GM23248 (cell line): ENCODE measurements around the gene SCN9A. TPM values are rescaled to one million over a fixed set of nuclear protein-coding genes. Genes with fewer than 3 reads are reported as not detected.

Experiments used
- DNase-seq: peaks from one replicate; pipeline ENCODE4 v3.0.0-alpha.2; 2015
- H2AFZ ChIP-seq: fragments of 200-600 bp; sonication (generic); 2 replicates; pipeline ENCODE4 v1.6.1; 2016; ENCODE audit warnings: antibody characterized with exemption
- H3F3A ChIP-seq: fragments of 200-600 bp; sonication (generic); 2 replicates; pipeline ENCODE4 v1.6.1; 2016; ENCODE audit warnings: mild to moderate bottlenecking, antibody characterized with exemption, mixed run types; ENCODE audit not compliant: insufficient read depth
- H3K27ac ChIP-seq: fragments of 200-600 bp; sonication (generic); 2 replicates; pipeline ENCODE4 v1.5.1; 2016; ENCODE audit warnings: mild to moderate bottlenecking
- H3K27me3 ChIP-seq: fragments of 200-600 bp; sonication (generic); replicated peaks from 2 replicates; pipeline ENCODE4 v1.6.1; 2016; ENCODE audit warnings: mild to moderate bottlenecking; ENCODE audit not compliant: insufficient read depth
- H3K36me3 ChIP-seq: fragments of 200-600 bp; sonication (generic); 2 replicates; pipeline ENCODE4 v1.6.1; 2016; ENCODE audit warnings: low read depth, mild to moderate bottlenecking
- H3K4me1 ChIP-seq: fragments of 200-600 bp; sonication (generic); 2 replicates; pipeline ENCODE4 v1.6.1; 2016; ENCODE audit warnings: mild to moderate bottlenecking; ENCODE audit not compliant: insufficient read depth
- H3K4me2 ChIP-seq: fragments of 200-600 bp; sonication (generic); one replicate; pipeline ENCODE4 v1.6.1; 2016; ENCODE audit warnings: mild to moderate bottlenecking; ENCODE audit not compliant: unreplicated experiment
- H3K4me3 ChIP-seq: fragments of 200-600 bp; sonication (generic); 2 replicates; pipeline ENCODE4 v1.5.1; 2016; ENCODE audit warnings: mild to moderate bottlenecking
- H3K79me2 ChIP-seq: fragments of 200-600 bp; sonication (generic); 2 replicates; pipeline ENCODE4 v1.6.1; 2016; ENCODE audit warnings: mild to moderate bottlenecking; ENCODE audit not compliant: insufficient read depth
- H3K9ac ChIP-seq: fragments of 200-600 bp; sonication (generic); 2 replicates; pipeline ENCODE4 v1.6.1; 2016; ENCODE audit warnings: mild to moderate bottlenecking
- H3K9me2 ChIP-seq: fragments of 200-600 bp; sonication (generic); 2 replicates; pipeline ENCODE4 v1.6.1; 2016; ENCODE audit warnings: mixed run types, mild to moderate bottlenecking, moderate library complexity; ENCODE audit not compliant: insufficient read depth
- H3K9me3 ChIP-seq: fragments of 200-600 bp; sonication (generic); one replicate; pipeline ENCODE4 v1.6.1; 2017; ENCODE audit warnings: low read depth
- H4K20me1 ChIP-seq: fragments of 200-600 bp; sonication (generic); 2 replicates; pipeline ENCODE4 v1.6.0; 2016; ENCODE audit not compliant: insufficient read depth
- EZH2 ChIP-seq: fragments of 200-600 bp; sonication (generic); IDR thresholded peaks from 2 replicates; pipeline ENCODE4 v1.6.1; 2018; ENCODE audit warnings: antibody characterized with exemption, mild to moderate bottlenecking; ENCODE audit not compliant: insufficient read depth, poor library complexity, severe bottlenecking
- EZH2phosphoT487 ChIP-seq: fragments of 200-600 bp; sonication (generic); IDR thresholded peaks from 2 replicates; pipeline ENCODE4 v1.6.1; 2018; ENCODE audit warnings: antibody characterized with exemption, moderate library complexity, mild to moderate bottlenecking, low read depth; ENCODE audit not compliant: insufficient read depth
- WGBS, 2 experiments: methylation state at CpG; one replicate each; pipeline ENCODE4 v1.1.6; 2015 to 2017; ENCODE audit warnings: low lambda C conversion rate in 2 of 2, low coverage in 1 of 2; ENCODE audit errors: missing lambda C conversion rate in 2 of 2; 5-methylcytosine and 5-hydroxymethylcytosine counted together
- in situ Hi-C: fragments of 300-500 bp; cut with MboI; formaldehyde crosslinking; loops from 2 replicates; pipeline ENCODE4 v1.15.0; 2020
- polyA plus RNA-seq: library from polyadenylated mRNA; unstranded; fragments of >200 nt; fragmentation: Nextera tagmentation; extraction: Ambion mirVana; gene quantifications from 2 replicates; pipeline ENCODE4 v1.2.1, GENCODE V29; 2016
- total RNA-seq: library from RNA; depleted of rRNA; stranded (reverse); fragments of >200 nt; shearing (Covaris generic); gene quantifications from 2 replicates; pipeline ENCODE4 v1.2.3, GENCODE V29; 2014

SCN9A gene
- total and polyA plus RNA-seq, 2 experiments from 2014 or later, result 7.2 to 8.3 TPM

DNA sequence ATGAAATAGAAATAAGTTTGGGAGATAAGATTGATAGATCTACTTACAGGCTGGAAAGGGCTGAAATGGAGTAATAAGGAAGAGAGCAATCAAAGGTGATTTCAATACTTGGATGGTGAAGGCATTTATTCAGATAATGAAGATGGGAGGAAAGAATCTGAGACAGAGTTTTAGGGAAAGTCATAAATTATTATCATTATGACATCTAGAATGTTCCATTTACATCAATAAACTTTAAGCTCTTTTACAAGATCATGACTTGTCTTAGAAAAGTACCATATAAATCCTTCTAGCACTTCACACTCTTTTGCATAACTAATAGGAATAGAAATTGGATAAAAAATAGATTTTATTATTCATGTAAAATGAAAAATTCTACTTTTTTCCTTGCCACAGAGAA lies 2.2 kb downstream of the SCN9A start:
- no peak overlapping the region for H3K9ac ChIP-seq
- H3K9me3 ChIP-seq, result no peaks in the 10 kb centered on the region
- peaks cover 5% of the 10 kb centered on the region; the same call in 1 of the 2 replicates for H3K4me1 ChIP-seq
- no peaks in the 10 kb centered on the region for H3K27me3 ChIP-seq
- no peak for TF ChIP-seq EZH2phosphoT487
- TF ChIP-seq EZH2, result no peak
- H3K4me3 ChIP-seq, result no peak overlapping the region
- H2AFZ ChIP-seq, result no peak overlapping the region
- H3F3A ChIP-seq, result no peaks in the 10 kb centered on the region
- no peaks in the 10 kb centered on the region for H3K79me2 ChIP-seq
- H3K4me2 ChIP-seq, result no peak overlapping the region
- DNase-seq, result no peak
- no peaks in the 10 kb centered on the region for H3K9me2 ChIP-seq
- no peaks in the 10 kb centered on the region for H3K36me3 ChIP-seq
- no peak overlapping the region for H3K27ac ChIP-seq
- in situ Hi-C loops, result no loop called here
- H4K20me1 ChIP-seq, result no peaks in the 10 kb centered on the region

DNA sequence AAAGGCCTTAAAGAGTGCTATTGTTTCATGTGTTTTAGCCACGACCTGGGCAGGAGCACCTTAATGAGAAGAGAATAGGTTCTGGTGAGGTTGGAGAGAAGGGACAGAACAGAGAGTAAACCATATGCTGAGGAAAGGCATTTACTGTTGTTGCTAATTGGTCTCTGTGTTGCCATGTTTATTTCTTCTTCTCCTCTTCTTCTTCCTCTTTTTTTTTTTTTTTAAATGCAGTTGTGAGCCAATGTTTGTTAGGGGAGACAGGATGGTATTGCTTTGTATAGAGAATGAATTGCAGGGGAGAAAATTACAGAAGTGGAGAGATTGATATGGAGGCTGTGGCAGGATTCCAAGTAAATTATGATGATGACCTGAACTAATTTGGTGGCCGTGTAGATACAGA lies 2.6 kb downstream of the SCN9A start:
- 34 to 35% methylated on average over 2 of the region's 2 CpGs for WGBS, 2 experiments
- no peak overlapping the region for H3K9ac ChIP-seq
- no peak overlapping the region for H3K27ac ChIP-seq
- H4K20me1 ChIP-seq, result no peaks in the 10 kb centered on the region
- TF ChIP-seq EZH2 (no peak), EZH2phosphoT487 (no peak)
- no peak overlapping the region for H3K4me3 ChIP-seq
- H2AFZ ChIP-seq, result 0 out of 2 replicates have a peak overlapping the region, but pooled peaks have one; percentile 27
- H3K36me3 ChIP-seq, result no peaks in the 10 kb centered on the region
- no peaks in the 10 kb centered on the region for H3K9me3 ChIP-seq
- H3K9me2 ChIP-seq, result no peaks in the 10 kb centered on the region
- peaks cover 5% of the 10 kb centered on the region; the same call in 1 of the 2 replicates for H3K4me1 ChIP-seq
- in situ Hi-C loops, result no loop called here
- H3K27me3 ChIP-seq, result no peaks in the 10 kb centered on the region
- no peaks in the 10 kb centered on the region for H3K79me2 ChIP-seq
- no peak overlapping the region for H3K4me2 ChIP-seq
- DNase-seq, result no peak
- H3F3A ChIP-seq, result no peaks in the 10 kb centered on the region

DNA sequence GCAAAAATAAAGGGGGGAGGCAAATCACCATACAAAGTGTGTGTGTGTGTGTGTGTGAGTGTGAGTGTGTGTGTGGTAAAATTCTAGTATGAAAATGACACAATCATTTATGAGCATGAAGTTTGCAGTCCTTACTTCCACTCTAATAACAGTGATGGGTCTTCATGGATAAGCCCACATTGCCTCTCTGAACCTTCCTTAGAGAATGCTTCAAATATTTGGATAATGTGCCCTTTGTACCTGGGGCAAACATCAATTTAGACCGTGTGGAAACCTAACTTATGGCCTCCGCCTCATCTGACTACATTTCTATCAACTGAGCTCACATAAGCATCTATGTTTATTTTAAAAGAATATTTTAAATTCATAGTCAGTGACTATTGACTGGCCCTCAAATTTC lies 3.7 kb downstream of the SCN9A start:
- WGBS, 2 experiments, result 52 to 56% methylated on average over 2 of the region's 2 CpGs
- Histone ChIP-seq H3K4me1 (peaks cover 5% of the 10 kb centered on the region; the same call in 1 of the 2 replicates), H3K9ac (no peak overlapping the region), H3F3A (no peaks in the 10 kb centered on the region), H3K79me2 (no peaks in the 10 kb centered on the region), H3K27ac (no peak overlapping the region), H2AFZ (no peak overlapping the region), H3K9me3 (no peaks in the 10 kb centered on the region), H3K4me2 (no peak overlapping the region), H3K36me3 (no peaks in the 10 kb centered on the region), H4K20me1 (no peaks in the 10 kb centered on the region), H3K9me2 (no peaks in the 10 kb centered on the region), H3K27me3 (no peaks in the 10 kb centered on the region), H3K4me3 (no peak overlapping the region)
- in situ Hi-C loops, result no loop called here
- TF ChIP-seq EZH2 (no peak), EZH2phosphoT487 (no peak)
- no peak for DNase-seq

DNA sequence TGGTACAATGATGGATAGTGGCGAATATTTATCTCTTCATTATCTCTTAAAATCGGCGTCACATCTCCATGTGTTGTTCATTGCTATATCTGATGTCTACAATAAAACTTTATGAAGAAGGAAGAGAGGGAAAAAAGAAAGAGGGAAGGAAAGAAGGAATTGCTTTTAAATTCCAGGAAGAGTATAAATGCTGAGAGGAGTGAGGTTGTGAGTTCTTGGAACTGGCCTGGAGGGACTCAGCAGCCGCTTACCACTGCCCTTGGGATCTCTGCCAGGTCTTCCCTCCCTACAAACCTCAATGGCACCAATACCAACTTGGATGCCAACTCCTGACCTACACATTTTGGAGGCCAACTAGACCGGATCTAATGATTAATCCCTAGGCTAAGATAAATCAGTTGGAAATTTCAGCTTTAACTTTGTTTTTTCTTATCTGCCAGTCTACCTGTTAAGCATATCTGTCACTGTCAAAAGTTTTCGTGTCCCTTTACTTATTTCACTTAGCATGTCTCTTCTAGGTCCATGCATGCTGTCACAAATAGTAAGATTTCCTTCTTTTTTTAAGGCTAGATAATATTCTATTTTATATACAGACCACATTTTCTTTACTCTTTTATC lies 9.8 kb downstream of the SCN9A start:
- no peak for DNase-seq
- H2AFZ ChIP-seq, result no peak overlapping the region
- H3K4me3 ChIP-seq, result no peak overlapping the region
- H3K4me2 ChIP-seq, result no peak overlapping the region
- no peaks in the 10 kb centered on the region for H3K36me3 ChIP-seq
- no peaks in the 10 kb centered on the region for H3K9me2 ChIP-seq
- WGBS, 2 experiments, result 89 to 90% methylated on average over 6 of the region's 6 CpGs
- H3K9me3 ChIP-seq, result no peaks in the 10 kb centered on the region
- in situ Hi-C loops, result no loop called here
- H3K79me2 ChIP-seq, result no peaks in the 10 kb centered on the region
- H3K27me3 ChIP-seq, result no peaks in the 10 kb centered on the region
- H3F3A ChIP-seq, result 0 out of 2 replicates have a peak, but pooled peaks cover 6% of the 10 kb centered on the region
- H4K20me1 ChIP-seq, result no peaks in the 10 kb centered on the region
- no peak for TF ChIP-seq EZH2phosphoT487
- TF ChIP-seq EZH2, result no peak
- no peak overlapping the region for H3K9ac ChIP-seq
- H3K27ac ChIP-seq, result no peak overlapping the region
- peaks cover 9% of the 10 kb centered on the region for H3K4me1 ChIP-seq

DNA sequence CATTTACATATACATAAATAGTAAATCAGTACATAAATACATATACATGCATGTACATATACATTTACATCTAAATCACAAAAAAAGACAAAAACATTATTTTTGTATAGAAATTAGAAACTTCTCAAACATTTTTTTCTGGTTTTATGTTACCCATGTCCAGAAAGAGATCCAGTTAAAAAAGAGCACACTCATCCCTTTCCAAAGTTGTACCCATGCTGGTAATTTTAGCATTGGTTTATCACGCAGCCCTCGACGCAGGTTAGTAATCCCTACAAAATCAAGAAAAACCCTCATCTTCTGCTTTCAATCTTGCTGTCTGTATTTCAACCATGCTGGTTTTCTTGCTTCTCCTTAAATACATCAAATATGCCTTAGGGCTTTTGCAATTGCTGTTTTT lies 10.5 kb downstream of the SCN9A start:
- 0 out of 2 replicates have a peak, but pooled peaks cover 6% of the 10 kb centered on the region for H3F3A ChIP-seq
- H4K20me1 ChIP-seq, result no peaks in the 10 kb centered on the region
- H3K36me3 ChIP-seq, result no peaks in the 10 kb centered on the region
- H3K27me3 ChIP-seq, result no peaks in the 10 kb centered on the region
- no peak overlapping the region for H3K4me2 ChIP-seq
- no peak overlapping the region for H3K27ac ChIP-seq
- H2AFZ ChIP-seq, result no peak overlapping the region
- in situ Hi-C loops, result no loop called here
- DNase-seq, result no peak
- H3K4me1 ChIP-seq, result peaks cover 9% of the 10 kb centered on the region
- no peaks in the 10 kb centered on the region for H3K9me3 ChIP-seq
- H3K79me2 ChIP-seq, result no peaks in the 10 kb centered on the region
- no peak overlapping the region for H3K9ac ChIP-seq
- H3K9me2 ChIP-seq, result no peaks in the 10 kb centered on the region
- H3K4me3 ChIP-seq, result no peak overlapping the region
- no peak for TF ChIP-seq EZH2
- no peak for TF ChIP-seq EZH2phosphoT487
- WGBS, 2 experiments, result 96 to 100% methylated on average over 3 of the region's 3 CpGs
